ENCODE measurements around the gene HSPA9. TPM values are rescaled to one million over a fixed set of nuclear protein-coding genes. Genes with fewer than 3 reads are reported as not detected.

HSPA9 gene
- total and polyA plus RNA-seq, 8 donors = 33.9 to 177 (median 82.7) TPM

- no peak for ATAC-seq
- no peaks in the 10 kb centered on the region for H3K9me3 ChIP-seq
- intact Hi-C loops (cut with DNase I) = no loop called here
- no peak for FAIRE-seq
- H3K27ac ChIP-seq = no peak overlapping the region
- H3K4me3 ChIP-seq = no peak overlapping the region
- no peak for TF ChIP-seq CTCF (IDR thresholded peaks at IDR 0.05)
- no peaks in the 10 kb centered on the region for H3K27me3 ChIP-seq
- DNase-seq = no peak
- H3K36me3 ChIP-seq = no peaks in the 10 kb centered on the region
- peaks cover 5 to 8% (median 7%) of the 10 kb centered on the region in 3 donors for H3K4me1 ChIP-seq
- 93% methylated on average over 8 of the region's 8 CpGs for WGBS, 2 donors
Measured at GRCh38 chr5:138529812-138530211, 45.4 kb downstream of the HSPA9 start.

GRCh38 chr5:138528744-138529469 is 46.3 kb downstream of the HSPA9 start:
- Histone ChIP-seq H3K27me3 (no peaks in the 10 kb centered on the region), H3K4me3 (no peak overlapping the region), H3K27ac (no peak overlapping the region), H3K9me3 (no peaks in the 10 kb centered on the region), H3K36me3 (no peaks in the 10 kb centered on the region), H3K4me1 (peaks cover 5 to 8% (median 7%) of the 10 kb centered on the region in 3 donors)
- intact Hi-C loops (cut with DNase I) = no loop called here
- TF ChIP-seq CTCF (IDR thresholded peaks at IDR 0.05) = no peak
- FAIRE-seq (no peak), DNase-seq (no peak), ATAC-seq (no peak)
- WGBS, 2 donors = 61 to 64% methylated on average over 7 of the region's 7 CpGs

GRCh38 chr5:138528208-138528607 is 47.0 kb downstream of the HSPA9 start:
- H3K36me3 ChIP-seq = no peaks in the 10 kb centered on the region
- FAIRE-seq (no peak), DNase-seq (no peak), ATAC-seq (no peak)
- no peak overlapping the region for H3K4me3 ChIP-seq
- no peaks in the 10 kb centered on the region for H3K27me3 ChIP-seq
- H3K4me1 ChIP-seq = peaks cover 5 to 8% (median 7%) of the 10 kb centered on the region in 3 donors
- intact Hi-C loops (cut with DNase I) = no loop called here
- no peak overlapping the region for H3K27ac ChIP-seq
- TF ChIP-seq CTCF (IDR thresholded peaks at IDR 0.05) = no peak
- 34 to 35% methylated on average over 1 of the region's 1 CpG for WGBS, 2 donors
- no peaks in the 10 kb centered on the region for H3K9me3 ChIP-seq

GRCh38 chr5:138527170-138527569 is 48.0 kb downstream of the HSPA9 start:
- no peak for DNase-seq
- no peak for TF ChIP-seq CTCF (IDR thresholded peaks at IDR 0.05)
- H3K36me3 ChIP-seq = no peaks in the 10 kb centered on the region

GRCh38 chr5:138523406-138523805 is 51.8 kb downstream of the HSPA9 start:
- Histone ChIP-seq H3K4me1 (peaks cover 0 to 4% (median 0%) of the 10 kb centered on the region in 3 donors), H3K36me3 (peaks cover 0 to 3% (median 0%) of the 10 kb centered on the region in 3 donors), H3K4me3 (no peak overlapping the region), H3K9me3 (no peaks in the 10 kb centered on the region), H3K27ac (no peak overlapping the region), H3K27me3 (no peaks in the 10 kb centered on the region)
- no peak for TF ChIP-seq CTCF (IDR thresholded peaks at IDR 0.05)
- 96 to 98% methylated on average over 5 of the region's 5 CpGs for WGBS, 2 donors
- ATAC-seq = no peak
- no peak for DNase-seq
- FAIRE-seq = no peak
- intact Hi-C loops (cut with DNase I) = no loop called here

More at GRCh38 chr5:138527170-138527569, 48.0 kb downstream of the HSPA9 start:
- ATAC-seq (no peak), FAIRE-seq (no peak)
- H3K4me3 ChIP-seq = no peak overlapping the region
- WGBS, 2 donors = 36 to 40% methylated on average over 1 of the region's 1 CpG
- no peaks in the 10 kb centered on the region for H3K9me3 ChIP-seq
- intact Hi-C loops (cut with DNase I) = no loop called here
- H3K27me3 ChIP-seq = no peaks in the 10 kb centered on the region
- H3K27ac ChIP-seq = no peak overlapping the region
- H3K4me1 ChIP-seq = peaks cover 5 to 8% (median 7%) of the 10 kb centered on the region in 3 donors

All from pancreas (tissue), 10 donors.